ENCODE data around the gene HMMR. TPM values are rescaled to one million over a fixed set of nuclear protein-coding genes. Genes with fewer than 3 reads are reported as not detected.

The HMMR gene
- total RNA-seq, 1 experiment from 2014 or later: 54.9 TPM

- no peak overlapping the region for H3K9ac ChIP-seq (ENCODE audit: low read length)
- H3K9me3 ChIP-seq (ENCODE audit: control insufficient read depth in 1 of 2, insufficient read depth in 1 of 2, low read depth in 1 of 2, low read length in 2 of 2): no peaks in the 10 kb centered on the region
- intact Hi-C loops (cut with micrococcal nuclease): no loop called here
- ChIA-PET RAD21 (ENCODE audit: low non-redundant PET in 1 of 2, low total read pairs in 2 of 2, uncharacterized antibody in 2 of 2, unreplicated experiment in 2 of 2) (no interaction called here), CTCF (no interaction called here), POLR2A (interaction anchor here (1.0 to 1.1 kb wide), 2 partner anchors 15 to 58 kb away, joined by 3 read pairs; partner anchors contain the start of genes HMMR and NUDCD2)
- no peak overlapping the region for H2AFZ ChIP-seq (ENCODE audit: low read depth, low read length, poor library complexity, severe bottlenecking)
- H3K4me2 ChIP-seq (ENCODE audit: low read length): no peak overlapping the region
- H4K20me1 ChIP-seq (ENCODE audit: insufficient read depth): no peaks in the 10 kb centered on the region
- peaks cover 38 to 68% of the 10 kb centered on the region in 2 experiments for H3K36me3 ChIP-seq (ENCODE audit: control insufficient read depth in 1 of 2, insufficient read depth in 2 of 2, low read length in 2 of 2)
- peaks cover 26% of the 10 kb centered on the region for H3K79me2 ChIP-seq (ENCODE audit: insufficient read depth, low read length)
- TF ChIP-seq REST (IDR thresholded peaks at IDR 0.05; ENCODE audit: low read depth): no peak
- no peak for TF ChIP-seq SP1 (IDR thresholded peaks at IDR 0.05; ENCODE audit: low read depth)
- no peak for TF ChIP-seq MAX (IDR thresholded peaks at IDR 0.05)
- TF ChIP-seq ELF1 (IDR thresholded peaks at IDR 0.05; ENCODE audit: borderline replicate concordance, low read depth): no peak
- no peak for TF ChIP-seq ZNF274 (IDR thresholded peaks at IDR 0.05; ENCODE audit: low read depth, low read length)
- TF ChIP-seq ZFX (IDR thresholded peaks at IDR 0.05): no peak
- no peak for TF ChIP-seq EGR1 (IDR thresholded peaks at IDR 0.05; ENCODE audit: low read depth)
- TF ChIP-seq TCF7L2 (IDR thresholded peaks at IDR 0.05; ENCODE audit: borderline replicate concordance, extremely low read depth, insufficient read depth, insufficient read length): no peak
- no peak for TF ChIP-seq POLR2AphosphoS5 (IDR thresholded peaks at IDR 0.05; ENCODE audit: low read depth, low read length)
- TF ChIP-seq SIN3A (IDR thresholded peaks at IDR 0.05; ENCODE audit: low read depth): no peak
- no peaks in the 10 kb centered on the region for H3K4me1 ChIP-seq (ENCODE audit: control insufficient read depth in 1 of 2, insufficient read depth in 2 of 2, low read length in 2 of 2)
- no peaks in the 10 kb centered on the region for H3K9me2 ChIP-seq (ENCODE audit: insufficient read depth)
- DNase-seq (ENCODE audit: low read depth, low spot score) (no peak), ATAC-seq (no peak)
- H3K4me3 ChIP-seq (replicated peaks in 1 of 2; ENCODE audit: low read depth in 1 of 2, low read length in 2 of 2): no peak overlapping the region
- no TSS peak for BruUV-seq (replicated peaks)
- no peaks in the 10 kb centered on the region for H3K27me3 ChIP-seq (ENCODE audit: insufficient read depth, low read length)
- H3K27ac ChIP-seq (ENCODE audit: low read depth, low read length): no peak overlapping the region
Observed at GRCh38 chr5:163445345-163445744, 15.1 kb upstream of the HMMR start.
